Stimulated activated CD4-positive, alpha-beta T cell treated with anti-CD3 and anti-CD28 coated beads, Interleukin-4, amount 100 ng/mL, for 24 hours (primary cell): ENCODE measurements around the gene KAZN.

Source experiments
- DNase-seq: peaks from one replicate; pipeline ENCODE4 v3.0.0-alpha.2; 2020

KAZN gene

DNA sequence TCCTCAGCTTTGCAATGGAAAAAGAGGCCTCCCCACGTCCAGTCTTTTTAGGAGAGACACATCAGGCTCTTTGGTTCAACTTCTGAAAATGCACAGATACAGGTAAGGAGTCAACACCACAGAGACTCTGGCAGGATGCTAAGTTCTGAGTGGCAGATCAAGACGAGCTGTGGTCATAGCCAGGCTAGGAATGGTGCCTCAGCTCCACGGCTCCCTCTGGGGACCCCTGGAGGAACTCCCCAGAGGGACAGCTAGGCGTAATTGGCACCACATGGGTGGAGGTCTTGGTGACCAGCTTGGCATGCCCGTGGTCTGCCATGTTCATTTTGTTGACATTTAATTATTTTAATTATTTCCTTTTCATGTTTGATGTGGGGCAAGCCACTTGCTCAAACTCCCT is 206.1 kb downstream of the KAZN start:
- DNase-seq, result no peak

DNA sequence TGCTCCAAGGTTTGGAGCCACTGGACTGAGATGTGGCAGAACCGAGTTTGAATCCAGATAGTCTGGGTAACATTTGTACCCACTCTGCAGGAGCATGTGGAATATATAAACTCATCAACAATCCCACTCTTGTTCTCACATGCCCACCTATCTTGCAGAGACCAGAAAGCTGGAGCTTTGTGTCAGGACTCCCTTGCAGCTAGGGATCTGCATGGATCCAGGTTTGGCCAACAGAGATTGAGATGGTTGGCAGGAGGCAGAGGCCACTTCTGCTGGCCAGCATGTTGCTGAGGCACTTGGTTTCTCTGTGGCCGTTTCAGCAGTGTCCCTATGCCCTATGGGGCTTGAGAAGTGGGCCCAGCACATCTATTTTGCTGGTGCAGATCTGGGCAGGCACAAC is 208.3 kb downstream of the KAZN start:
- no peak for DNase-seq

DNA sequence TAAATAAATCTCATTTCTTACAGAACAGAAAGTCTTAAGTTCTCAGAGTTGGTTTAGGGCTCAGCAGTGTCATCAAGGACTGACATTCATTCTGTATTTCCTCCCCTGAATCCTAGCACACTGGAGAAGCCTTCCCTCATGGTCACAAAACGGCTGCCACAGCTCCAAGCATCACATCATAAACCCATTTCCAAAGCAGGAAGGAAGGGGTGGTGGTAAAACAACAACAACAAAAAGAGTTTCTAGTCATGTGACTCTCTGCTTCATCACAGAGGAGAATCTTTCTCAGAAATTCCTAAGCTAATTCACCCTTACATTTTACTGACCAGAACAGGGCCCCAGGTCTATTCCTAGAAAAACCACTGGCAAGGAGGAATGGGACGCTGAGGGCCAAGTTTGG is 210.3 kb downstream of the KAZN start:
- DNase-seq, result no peak

DNA sequence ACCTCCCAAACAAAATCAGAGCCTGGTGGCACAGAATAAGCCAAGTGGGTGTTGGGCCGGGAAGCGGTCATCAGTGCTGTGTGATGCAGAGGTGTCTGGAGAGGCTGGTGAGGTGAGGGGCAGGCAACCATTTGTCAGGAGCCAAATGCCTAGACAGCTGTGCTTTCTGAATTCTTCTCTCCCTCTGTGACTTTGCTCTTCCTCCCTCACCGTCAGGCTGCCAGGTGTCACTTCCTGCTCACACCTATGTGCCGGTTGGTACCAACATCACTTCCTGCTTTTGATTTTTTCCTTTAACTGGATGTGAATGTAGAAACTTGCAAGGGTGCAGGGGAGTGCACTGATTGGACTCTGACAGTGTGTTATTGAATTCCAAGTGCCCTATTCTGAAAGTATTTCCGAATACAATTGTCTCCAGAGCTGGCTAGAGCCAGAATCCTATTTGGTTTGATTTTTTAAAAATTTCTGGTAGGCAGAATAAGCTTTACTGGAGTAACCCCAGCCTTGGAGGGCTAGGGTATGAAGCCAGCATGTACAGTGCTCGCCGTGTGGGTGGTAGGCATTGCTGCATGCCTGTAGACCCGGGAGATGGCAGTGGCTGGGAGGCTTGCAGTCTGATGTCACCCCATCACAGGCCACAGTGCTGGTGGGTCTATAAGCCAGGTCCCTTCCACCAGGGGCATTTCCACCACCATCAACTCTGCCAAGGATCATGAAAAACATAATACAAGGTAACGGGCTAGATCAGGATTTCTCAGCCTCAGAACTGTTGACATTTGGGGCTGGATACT is 210.9 kb downstream of the KAZN start:
- DNase-seq, result no peak

DNA sequence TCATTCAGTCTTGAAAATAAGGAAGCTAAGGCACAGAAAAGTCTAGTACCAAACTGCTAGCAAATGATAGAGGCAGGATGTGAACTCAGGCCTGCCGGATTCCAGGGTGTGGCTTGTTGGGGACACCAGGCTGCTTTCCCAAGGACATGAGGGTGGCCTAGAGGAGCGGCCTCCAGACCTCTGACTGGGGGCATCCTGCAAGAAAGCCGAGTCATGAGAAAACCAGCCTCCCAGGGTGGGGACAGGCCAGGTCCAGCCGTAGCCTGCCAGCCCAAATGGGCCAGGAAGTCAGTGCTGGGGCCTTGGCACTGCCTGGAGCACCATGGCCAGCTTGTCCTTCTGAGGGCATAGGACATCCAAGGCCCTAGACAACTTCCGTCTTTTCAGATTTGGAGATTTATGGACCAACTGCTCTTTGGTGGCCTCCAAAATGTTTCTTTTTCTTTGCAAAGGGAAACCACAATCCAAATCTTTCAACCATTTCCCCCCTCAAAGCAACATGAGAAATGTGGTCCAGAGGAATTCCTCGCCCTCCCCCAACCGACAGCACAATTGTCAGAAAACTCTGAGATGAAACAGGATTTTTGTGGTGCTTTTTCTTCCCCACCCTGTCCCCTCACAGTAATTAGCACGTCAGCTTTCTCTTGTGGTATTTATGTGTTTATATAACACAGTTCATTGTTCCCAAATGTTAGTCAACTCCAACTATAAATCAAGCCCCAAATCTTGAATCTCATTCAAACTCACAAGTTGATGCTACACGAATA is 212.3 kb downstream of the KAZN start:
- DNase-seq, result no peak

DNA sequence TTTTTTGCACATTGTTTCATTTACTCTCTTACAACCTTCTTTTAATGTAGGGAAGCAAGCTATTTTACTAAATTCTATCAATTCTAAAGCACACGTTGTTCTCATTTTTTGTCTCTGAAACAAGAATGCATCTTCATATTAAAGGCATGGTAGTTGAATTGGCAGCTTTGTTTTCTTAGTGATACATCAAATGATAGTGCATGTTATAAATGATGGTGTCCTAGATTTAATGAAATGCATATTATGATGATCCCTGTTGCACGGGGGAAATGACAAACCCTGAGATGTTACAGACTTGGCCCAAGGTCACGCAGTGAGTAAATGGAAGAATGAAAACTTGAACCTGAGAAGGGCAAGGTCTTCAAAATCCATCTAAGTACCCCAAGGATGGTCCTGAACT is 213.1 kb downstream of the KAZN start:
- no peak for DNase-seq

DNA sequence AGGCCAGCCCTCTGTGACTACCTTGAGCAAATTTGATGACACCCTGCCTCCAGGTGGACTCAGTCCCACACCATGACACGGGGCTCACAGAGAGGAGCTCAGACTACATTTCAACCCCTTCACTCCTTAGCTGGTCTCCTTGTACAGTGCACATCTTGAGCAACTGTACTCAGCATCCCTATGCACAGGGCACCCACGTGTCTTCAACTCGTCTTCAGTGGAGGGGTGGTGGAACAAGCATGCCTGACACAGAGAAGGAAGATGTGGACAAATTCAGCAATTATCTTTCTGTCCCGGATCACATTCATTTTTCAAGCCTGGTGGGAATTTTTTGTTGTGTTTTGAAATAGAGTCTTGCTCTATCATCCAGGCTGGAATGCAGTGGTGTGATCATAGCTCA is 213.7 kb downstream of the KAZN start:
- no peak for DNase-seq

DNA sequence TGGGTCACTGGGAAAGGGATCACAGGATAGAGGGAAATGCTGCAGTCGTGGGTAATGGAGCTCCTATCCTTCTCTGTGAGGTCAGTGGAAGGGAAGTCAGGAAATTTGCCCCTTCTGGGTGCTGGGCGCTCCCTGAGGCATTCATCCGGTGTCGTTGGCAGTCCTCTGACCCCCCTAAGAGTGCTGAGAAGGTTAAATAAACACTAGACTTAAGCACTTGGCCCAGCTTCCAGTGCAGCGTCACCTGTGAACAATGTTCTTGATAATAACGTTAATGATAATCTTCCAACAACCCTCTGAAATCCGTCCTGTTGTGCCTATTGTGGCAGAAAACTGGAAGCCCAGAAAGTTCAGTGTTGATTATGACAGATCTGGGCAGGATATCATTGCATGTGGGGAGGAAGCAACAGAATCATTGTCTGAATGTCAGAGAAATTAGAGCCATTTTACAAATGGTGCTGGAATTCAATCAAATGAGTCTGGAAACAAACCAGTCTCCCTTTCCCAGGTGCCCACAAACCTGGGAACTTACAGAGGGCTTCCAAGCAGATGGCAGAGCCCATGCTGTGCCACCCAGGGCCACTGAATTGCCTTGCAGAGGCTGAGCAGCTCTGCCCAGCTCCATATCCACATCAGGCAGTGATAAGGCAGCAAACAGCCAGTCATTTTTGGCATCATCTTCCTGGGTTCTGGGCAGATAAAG is 216.8 kb downstream of the KAZN start:
- no peak for DNase-seq

DNA sequence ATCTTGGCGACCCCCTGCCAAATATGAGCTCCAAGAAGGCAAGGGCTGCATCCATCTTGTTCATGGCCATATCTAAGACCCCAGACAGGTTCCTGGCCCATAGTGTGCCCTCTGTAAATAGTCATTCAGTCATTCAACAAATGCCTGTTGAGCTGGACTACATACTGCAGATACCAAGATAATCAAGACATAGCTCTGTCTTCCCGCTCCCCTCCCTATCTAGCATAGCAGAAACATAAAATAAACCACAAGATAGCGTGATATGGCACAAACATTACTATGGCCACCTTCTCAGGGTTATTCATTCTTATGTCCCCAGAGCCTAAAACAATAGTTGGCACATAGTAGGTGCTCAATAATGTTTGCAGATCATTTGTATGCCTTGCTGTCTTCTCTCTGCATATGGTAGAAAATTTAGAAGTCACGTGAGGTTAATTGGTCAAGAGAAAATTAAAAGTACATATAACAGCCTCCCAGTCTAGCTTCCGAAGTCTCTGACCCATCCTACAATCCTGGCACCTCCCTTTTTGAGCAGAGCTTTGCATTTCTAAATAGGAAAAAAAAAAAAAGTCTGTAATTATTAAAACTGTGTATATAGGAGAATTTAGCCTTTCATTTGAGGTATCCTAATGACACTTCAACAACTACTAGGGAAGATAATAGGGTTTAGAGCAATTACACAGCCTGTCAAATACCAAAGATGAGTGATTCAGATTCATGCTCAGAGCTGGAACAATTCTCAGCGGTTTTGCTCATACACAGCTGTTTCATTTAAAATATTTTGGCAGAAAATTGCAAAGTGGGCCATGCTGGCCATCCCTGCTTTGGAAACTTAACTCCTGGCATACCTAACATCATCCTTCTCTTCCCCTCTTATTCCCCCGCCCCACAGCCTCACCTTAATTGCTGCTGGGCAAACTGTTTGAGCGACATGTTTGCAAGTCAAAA is 219.0 kb downstream of the KAZN start:
- DNase-seq, result no peak

DNA sequence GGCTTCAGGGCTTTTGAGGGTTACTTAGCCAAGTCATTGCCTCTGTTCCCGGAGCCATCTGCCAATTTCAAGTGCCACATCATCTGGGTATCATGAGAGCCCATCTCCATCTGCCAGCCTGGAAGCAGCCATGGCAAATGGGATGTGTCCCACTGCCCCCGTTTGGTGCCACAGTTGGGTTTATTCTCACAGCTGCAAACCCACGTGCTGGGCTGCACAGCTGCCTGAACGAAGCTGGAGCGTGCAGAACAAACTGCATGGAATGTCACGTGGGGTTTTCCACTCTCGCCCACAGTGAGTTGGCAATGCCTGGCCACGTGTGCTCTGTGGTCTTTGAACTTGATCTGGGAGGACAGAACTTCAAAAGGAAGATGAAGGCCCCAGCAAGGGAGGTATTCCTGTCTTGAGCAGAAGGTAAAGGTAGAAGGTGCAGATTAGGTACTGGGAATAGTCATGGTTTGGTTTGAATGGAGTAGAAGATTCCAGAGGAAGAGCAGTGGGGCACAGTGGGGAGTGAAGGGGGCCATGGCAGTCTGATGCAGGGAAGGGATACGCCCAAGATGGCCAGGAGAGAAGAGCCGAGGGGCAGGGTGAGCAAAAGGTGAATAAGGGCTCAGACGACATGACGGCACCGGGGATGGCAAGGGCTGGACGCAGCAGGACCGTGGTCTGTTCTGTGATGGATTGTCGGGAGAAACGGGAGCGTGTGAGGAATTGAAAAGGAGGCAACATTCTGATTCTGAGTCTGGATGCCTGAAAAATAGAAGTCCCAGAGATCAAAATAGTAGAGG is 222.0 kb downstream of the KAZN start:
- DNase-seq, result no peak

DNA sequence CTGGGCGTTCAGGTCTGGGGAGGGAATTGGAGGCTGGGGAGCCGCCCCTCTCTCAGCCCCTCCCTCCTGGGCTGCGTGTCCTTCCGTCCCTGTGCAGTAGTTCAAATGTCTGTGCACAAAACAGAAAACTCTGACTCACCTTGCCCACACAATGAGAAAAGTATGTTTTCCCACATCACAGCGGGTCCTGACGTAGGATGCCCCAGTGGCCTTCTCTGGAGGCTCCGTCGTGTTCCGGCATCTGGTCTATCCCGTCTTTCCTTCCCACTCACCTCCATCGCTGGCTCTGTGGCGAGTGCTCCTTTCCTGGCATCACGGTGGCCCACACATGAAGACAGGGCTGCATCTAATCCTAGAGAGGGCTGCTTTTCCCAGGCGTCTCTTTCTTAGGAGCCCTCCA is 224.0 kb downstream of the KAZN start:
- no peak for DNase-seq

DNA sequence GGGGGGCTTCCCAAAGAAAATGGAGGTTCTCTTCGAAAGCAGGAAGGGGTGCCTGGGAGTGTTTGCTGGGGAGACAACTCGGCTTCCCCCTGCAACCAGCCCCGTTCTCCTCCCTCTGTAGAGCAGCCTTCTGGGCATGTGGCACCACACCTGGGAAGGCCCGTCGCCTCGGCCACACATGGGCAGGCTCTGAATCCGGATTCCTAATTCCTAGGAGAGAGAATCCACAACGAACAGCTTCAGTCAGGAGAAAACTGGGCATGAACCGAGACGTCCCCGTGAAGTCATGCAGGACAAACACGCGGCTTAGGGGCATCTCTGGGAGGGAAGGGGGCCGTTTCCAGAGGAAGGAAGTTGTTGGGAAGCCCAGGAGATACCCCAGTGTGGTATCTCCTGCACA is 224.5 kb downstream of the KAZN start:
- DNase-seq, result no peak

DNA sequence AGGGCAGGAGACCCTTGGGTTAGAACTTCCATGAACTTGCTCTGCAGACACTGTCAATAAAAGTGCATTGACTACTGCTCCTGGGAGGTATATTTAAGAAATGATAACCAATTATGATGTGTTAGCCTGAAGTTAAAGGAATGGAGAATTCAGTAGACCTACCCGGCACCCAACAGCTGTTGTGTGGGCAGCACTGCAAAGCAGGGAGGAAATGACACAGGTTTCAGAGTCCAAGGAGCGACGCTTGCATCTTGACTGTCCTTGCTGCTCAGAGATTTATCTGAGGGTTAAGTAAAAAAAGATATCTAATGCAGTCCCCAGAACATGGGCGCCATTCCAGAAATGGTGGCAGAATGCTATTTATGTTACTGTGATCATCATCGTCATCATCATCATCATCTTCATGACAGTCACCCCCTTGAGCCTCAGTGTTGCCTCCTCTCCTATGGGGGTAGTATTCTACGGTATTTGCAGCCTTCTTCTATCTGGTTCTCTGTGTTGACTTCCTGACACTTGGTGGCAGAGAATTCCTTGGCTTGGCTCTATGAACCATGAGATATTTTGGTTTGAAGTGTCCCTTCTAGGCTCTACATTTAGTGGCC is 225.9 kb downstream of the KAZN start:
- no peak for DNase-seq

DNA sequence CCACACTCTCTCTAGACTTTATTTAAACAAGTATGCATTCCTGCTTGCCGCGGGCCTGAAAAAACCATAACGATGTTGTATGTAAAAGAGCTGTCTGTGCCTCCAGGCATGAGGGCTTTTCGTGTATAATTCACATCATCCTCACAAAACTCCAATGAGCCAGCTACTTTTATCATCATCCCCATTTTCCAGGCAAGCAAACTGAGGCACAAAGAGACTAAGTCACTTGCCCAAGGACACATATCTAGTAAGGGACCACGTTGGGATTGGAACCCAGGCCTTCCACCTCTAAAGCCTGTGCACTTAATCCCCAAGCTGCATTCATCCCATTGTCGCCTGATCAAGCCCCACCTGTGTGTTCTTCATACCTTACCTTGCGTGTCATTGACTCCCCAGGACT is 226.9 kb downstream of the KAZN start:
- no peak for DNase-seq

DNA sequence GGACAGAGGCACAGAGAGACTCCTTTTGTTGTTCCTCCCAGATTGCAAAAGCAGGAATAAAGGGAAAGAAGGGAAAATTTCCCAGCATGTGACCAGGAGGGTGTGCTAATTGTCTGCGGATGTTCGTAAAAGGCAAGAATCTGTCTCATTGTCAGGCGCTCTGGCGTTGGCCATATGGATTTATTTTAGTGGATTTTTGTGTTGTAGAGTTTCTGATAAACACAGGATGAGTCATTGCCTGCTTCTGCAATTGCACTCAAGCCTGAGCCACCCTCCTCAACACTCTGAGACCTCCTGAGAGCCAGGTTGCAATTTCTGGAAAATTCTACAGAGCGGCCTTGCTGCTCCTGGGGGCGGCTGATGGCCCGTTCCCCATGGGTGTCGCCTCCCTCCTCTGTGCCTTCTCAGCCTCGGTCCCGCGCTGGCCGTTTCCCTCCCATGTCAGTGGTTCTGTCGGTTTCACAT is 227.7 kb downstream of the KAZN start:
- DNase-seq, result no peak

DNA sequence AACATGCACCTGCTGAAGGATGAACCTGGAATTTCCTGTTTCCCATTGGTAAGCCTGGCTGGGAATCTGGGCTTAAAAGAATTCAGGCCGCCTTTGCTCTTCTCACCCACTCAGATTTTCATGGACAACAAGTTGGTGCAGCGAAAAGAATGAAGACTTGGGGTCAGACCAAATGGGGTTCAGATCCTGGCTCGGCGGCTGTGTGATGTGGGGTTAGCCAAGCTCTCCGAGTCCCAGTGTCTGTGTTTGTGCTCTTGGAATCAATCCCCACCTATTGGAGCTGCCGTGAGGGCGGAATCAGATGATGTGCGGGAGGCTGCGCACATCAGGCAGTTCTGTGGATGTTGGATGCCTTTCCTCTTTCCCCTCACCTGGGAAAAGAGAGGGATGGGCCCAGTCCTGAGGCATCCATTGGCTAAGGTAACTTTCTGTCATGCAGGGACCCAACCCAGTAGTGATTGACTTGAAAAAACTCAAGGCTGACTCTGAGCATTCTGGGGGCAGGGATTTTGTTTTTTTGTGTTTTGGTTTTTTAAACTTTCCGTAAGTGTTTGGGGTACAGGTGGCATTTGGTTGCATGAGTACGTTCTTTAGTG is 228.3 kb downstream of the KAZN start:
- no peak for DNase-seq

DNA sequence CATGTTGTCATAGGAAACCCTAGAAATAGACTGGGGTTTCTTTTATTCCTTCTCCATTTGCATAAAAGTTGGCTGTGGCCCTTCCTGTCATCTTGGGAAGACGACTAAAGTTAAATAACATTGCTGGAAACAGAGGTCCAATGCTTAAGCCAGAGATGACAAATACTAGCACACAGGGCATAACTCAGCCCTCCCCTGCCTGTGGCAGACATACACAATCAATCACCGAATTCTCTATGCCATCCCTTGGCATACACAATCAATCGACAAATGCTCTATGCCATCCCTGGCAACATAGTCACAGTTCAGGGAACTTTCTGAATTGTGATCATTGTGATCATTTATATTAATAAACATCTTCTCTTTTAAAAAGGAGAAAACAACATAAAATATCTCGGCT is 229.4 kb downstream of the KAZN start:
- no peak for DNase-seq

DNA sequence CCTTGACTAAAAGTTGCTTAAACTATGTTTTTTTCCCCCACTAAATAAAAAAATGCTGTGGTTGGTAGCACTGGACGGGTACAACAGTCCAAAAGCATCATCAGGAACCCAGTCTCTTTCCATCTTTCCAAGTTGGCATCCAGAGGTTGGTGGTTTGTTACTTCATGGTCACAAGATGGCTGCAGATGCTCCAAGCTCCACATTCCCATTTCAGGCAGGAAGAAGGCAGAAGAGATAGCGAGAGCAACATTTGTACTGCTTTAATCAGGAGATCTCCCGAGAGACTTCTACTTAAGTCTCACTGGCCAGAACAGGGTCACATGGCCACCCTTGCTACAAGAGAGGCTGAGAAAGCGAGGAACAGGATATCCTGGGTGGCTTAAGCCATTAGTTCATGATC is 230.2 kb downstream of the KAZN start:
- no peak for DNase-seq

DNA sequence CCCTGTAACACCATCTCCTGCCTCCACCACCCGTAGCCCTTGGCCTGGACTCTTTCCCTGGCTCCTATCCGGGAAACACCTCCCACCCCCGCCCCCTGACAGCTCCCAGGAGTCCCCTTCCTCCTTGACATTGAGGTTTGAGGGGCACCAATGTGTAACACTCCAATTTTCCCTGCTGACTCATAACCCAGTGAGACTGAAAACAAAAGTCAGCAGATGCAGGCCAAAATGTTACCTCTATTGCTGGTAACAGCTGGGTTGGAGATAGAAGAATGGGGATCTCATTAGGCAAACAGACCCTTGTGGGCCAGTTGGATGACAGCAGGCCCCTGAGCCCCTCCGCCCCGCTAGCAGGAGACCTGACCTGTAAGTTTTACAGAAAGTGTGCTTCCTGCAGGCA is 237.2 kb downstream of the KAZN start:
- no peak for DNase-seq

DNA sequence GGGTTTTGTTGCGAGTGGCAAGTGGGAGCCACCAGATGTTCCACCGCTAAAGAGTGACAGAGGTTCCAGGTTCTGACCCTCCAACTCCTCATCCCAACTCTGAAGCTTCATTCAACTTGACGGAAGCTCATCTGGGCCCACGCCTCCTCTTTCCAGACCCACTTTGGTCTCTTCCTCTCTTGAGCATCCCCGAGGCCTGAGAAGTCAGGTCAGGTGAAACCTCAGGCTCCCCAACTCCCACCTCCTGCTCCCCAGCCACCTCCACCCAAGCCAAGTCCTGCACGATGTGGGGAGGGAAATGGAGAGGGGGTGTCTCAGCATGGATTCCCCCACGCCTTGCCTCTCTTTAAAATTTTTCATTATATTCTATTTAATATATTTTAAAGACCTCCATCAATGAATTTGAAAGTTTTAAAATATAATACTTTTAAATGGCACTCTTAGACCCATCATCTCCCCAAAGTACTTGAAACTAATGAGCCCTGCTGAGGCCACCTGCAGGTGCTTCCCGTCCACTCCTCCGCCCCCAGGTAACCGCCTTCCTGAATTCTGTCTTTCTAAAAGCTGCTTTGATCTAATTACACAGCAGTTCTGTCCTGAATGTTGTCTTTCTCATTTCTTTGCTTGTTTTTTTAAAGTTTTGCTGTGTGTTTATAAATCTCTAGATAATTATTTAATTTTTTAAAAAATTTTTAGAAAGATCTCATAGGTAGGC is 238.1 kb downstream of the KAZN start:
- DNase-seq, result no peak
